ENCODE results near the gene NFKBIZ.
"Not testable (repeated sequence)": the region's sequence is repeated elsewhere in the genome, so short reads cannot be mapped to it uniquely, and the experiment has no call there.

Gene NFKBIZ

DNA sequence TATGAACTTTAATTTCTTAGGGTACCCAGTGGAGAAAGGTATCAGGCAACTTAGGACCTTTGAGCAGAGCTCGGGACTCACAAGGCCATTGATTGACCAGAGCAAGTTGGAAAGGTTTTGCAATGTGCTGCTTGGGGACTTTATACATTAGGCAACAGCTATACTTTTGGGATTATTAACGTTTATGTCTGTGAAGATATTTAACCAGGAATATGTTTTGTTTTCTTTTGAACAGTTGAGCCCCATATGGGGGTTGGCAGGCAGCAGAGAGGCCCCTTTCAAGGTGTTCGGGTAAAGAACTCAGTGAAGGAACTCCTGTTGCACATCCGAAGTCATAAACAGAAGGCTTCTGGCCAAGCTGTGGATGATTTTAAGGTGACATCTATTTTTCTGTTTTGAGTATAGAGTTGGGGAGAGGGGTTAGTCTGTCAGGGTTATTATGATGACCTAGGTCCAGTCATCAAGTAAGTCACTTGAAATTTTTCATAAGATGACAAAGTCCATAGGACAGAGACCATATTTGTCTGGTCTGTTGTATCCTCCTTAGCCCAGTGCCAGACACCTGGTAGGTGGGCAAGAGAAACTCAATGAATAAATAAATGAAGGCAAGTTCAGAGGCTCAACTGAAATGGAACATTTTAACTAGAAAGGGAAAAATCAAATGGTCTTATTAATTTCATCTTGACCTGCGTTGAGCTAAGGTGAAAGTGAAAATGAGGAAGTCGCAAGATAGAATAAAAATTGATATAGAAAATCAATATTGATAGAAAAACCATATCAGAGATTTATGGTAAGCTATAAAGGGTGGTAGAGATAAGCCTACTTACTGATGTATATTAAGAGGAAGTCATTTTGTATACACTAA lies 2.8 kb downstream of the NFKBIZ start:
- DNase-seq: no peak

DNA sequence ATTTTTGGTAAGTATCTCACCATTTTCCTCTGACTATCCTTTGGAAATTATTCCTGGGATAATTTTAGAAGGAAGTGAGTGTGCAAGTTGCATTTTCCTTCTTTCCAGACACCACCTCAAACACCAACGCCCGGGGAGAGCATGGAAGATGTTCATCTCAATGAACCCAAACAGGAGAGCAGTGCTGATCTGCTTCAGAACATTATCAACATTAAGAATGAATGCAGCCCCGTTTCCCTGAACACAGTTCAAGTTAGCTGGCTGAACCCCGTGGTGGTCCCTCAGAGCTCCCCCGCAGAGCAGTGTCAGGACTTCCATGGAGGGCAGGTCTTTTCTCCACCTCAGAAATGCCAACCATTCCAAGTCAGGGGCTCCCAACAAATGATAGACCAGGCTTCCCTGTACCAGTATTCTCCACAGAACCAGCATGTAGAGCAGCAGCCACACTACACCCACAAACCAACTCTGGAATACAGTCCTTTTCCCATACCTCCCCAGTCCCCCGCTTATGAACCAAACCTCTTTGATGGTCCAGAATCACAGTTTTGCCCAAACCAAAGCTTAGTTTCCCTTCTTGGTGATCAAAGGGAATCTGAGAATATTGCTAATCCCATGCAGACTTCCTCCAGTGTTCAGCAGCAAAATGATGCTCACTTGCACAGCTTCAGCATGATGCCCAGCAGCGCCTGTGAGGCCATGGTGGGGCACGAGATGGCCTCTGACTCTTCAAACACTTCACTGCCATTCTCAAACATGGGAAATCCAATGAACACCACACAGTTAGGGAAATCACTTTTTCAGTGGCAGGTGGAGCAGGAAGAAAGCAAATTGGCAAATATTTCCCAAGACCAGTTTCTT lies 3.9 kb downstream of the NFKBIZ start:
- DNase-seq: no peak

DNA sequence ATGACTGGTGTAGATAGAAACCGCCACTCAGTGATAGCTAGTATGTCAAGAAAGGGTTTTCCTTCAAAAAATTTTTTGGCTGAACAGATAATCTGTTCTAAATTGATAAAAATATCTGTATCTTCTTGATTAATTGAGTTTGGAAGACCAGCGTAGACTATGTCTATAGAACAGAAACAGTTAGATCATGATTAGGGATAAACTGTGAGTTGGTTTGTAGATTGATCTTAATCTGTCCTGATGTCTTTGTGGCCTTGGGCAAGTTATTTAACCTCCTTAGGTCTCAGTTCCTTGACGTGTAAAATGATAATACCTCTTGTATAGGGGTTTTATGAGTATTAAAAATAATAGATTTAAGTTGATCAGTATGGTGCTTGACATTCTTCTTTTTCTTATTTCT lies 4.7 kb downstream of the NFKBIZ start:
- DNase-seq: no peak

DNA sequence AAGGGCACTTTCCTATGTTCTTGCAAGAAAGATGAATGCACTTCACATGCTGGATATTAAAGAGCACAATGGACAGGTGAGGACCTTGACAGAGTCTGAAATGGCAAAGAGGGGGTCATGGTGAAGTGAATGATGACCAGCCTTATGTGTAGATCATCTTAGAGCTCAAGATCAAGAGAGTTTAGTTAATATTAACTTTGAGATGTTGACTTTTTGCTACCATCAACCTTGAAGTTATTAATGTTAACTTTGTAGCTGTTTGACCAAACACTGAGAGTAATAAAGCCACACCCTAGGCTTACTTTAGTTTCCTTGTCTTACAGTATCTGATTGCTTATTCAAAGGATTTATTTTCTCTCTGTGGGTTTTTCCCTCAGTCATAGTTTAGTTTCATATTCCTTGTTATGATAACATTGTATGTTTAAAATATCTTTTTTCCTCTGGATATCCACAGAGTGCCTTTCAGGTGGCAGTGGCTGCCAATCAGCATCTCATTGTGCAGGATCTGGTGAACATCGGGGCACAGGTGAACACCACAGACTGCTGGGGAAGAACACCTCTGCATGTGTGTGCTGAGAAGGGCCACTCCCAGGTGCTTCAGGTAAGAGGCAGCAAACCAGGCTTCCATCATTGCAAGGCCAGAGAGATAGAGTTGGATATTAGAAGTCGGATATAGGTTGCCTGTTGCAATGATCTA lies 5.4 kb downstream of the NFKBIZ start:
- no peak for DNase-seq

DNA sequence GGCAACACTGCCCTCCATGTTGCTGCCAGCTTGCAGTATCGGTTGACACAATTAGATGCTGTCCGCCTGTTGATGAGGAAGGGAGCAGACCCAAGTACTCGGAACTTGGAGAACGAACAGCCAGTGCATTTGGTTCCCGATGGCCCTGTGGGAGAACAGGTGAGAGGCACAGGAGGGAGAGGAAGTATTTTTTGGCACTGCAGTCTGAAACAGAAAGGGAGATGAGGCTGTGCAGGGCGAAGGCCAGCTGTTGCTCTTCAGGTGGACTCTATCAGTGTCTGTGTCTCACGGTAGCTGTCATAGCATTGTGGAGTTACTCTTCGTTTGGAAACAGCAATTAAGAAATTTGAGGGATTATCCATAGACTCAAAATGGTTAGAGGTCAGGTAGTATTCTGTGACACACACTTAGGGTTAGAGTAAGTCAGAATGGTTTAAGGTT lies 8.0 kb downstream of the NFKBIZ start:
- DNase-seq: no peak

DNA sequence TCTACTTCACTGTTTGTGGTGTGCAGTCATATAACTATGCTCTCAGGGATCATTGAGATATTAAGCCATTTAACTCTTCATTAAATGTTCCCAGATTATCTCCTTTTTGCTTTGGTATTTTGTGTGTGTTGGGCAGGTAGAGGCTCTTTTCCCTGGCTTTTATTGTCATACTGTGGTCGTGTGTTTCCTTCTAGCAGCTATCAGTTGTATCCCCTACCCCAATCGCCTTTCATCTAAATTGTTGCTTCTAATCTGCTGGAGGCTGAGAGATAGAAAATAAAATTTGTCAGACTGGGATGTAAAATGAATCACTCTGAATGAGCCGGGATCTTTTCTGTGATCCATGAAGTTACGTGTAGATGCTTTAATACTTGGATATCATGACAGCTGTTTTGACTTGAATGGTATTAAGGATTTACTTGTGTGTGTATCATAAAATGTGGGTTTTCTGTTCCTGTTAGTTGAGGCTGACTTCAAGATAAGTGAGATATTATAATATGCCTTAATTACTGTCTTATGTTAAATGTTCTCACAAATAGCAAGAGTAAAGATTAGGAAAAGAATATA lies 9.2 kb downstream of the NFKBIZ start:
- DNase-seq: no peak

DNA sequence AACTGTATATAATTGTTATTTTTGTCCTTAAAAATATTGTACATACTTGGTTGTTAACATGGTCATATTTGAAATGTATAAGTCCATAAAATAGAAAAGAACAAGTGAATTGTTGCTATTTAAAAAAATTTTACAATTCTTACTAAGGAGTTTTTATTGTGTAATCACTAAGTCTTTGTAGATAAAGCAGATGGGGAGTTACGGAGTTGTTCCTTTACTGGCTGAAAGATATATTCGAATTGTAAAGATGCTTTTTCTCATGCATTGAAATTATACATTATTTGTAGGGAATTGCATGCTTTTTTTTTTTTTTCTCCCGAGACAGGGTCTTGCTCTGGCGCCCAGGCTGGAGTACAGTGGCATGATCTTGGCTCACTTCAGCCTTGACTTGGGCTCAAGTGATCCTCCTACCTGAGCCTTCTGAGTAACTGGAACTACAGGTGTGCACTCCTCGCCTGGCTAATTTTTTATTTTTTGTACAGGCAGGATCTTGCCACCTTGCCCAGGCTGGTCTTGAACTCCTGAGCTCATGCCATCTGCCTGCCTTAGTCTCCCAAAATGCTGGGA lies 10.7 kb downstream of the NFKBIZ start:
- DNase-seq: no peak

DNA sequence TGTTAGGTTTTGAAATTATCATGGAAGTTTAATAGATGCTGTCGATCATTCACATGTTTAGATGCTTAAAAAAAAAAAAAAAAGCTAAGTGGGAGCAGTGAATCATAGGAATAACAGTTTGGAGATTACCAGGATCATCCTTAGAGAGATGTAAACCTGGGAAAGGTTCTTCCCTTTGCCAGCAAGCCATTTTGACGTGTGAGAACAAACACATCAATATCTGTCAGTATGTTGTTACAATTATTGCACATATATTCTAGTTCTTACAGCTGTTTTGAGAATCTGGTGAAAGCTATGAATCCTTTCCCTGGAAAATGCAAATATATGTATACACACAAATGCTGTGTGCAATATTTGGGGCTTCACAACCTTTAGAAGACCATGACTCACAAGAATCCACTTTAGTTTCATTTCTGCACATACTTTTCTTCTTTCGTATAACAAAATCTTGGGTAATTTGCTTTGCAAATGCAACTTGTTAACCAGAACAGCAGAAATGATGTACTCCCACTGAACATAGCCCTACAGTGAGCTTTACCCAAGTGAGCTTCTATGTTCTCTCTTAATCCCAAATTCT lies 12.0 kb downstream of the NFKBIZ start:
- DNase-seq: no peak

DNA sequence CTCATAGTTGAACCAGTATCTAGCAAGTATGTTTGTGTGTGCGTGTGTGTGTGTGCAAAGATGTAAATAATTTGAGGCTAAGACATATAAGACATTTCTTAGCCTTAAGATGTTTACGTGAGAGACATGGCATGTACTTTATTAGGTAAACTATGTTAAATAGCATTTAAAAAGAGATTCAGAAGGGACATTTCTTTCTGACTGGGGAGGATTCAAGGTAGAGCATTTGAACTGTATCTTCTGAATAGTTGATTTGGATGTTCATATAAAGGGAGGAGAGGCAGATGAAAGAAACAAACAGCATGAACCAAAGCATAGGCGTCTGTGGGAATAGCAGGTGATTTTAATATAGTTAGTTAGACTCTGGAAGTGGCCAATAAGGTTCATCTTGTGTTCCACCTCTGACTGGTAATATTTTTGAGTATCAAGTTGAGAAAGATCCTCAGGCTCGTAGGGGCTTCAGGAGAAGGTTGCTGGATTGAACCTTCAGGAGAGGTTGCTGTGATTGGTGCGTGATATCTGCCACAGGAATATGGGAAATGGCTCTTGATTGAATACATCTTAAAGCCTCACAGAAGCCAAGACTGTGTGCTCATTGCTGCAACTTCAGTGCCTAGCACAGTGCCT lies 12.6 kb downstream of the NFKBIZ start:
- DNase-seq: no peak

DNA sequence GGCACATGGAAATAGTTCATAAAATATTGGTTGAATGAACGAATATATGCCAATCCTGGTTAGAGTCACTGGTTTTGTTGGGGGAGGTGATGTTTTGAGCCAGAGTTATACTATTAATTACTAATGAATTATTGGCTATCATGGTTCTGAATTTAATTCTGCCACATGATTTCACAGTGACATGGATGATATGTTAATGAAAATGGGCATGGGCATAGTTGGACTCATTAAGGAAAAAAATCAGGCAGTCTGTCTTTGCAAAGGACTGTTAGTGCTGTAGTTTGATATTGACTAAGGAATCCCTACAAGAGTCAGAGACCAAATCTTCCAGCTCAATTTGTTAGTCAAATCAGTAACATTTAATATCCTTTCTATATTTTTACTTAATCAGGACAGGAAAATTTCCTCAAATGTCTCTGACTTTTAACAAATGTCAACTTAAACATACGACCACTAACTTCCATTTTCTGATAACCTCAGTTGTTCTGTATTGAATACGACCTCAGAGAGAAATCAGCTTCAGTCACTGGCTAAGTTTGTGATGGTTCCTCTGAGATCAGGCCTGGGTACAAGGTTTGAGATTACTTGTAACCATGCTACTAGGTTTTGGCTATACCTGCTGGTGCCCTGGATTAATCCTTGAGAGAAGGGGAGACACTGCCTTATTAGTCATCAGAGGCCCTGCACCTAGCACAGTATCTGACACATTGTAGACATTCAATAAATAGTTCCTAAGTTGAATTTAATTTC lies 13.3 kb downstream of the NFKBIZ start:
- no peak for DNase-seq

DNA sequence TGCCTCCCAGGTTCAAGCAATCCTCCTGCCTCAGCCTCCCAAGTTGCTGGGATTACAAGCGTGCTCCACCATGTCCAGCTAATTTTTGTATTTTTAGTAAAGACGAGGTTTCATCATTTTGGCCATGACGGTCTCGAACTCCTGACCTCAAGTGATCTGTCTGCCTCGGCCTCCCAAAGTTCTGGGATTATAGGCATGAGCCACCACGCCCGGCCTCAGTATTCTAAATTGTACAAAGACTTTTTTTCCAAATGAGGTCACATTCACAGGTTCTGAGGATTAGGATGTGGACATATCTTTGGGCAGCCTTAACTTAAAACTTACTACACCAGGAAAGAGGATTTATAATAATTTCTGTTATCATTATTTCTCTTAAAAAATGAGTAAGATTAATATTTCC lies 15.6 kb downstream of the NFKBIZ start:
- not testable (repeated sequence) for DNase-seq

DNA sequence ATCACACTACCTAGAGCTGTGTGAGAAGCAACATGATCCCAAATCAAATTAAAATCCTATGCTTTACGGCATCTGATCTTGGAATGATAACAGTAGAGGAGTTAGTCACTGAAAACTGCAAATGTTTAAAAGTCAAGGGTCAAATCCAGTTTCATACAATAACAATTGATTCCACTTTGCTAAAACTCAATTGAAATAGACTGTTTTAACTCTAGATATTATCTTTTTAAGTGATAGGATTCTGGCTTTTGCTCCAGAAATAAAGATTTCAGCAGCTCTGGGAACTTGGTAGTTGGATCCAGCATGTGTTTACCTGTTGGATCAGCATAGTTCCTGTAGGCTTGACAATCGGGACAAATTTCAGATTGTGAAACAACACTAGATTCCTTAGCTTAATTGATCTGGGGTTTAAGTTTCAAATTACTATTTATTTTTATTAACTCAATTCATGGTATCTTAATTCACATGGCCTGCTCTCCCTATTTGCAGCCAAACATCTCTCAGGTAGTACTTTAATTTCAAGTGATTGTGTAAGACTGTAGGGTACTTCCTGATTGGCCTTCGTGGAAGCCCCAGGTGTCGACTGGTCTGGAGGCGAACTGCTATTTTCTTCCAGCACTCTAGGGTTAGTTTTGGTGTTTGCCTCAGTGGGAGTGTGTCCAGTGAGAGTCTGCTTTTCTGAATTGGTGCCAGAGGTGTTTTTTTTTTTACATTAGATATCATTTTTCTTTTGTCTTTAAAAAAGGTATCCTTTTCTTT lies 16.6 kb downstream of the NFKBIZ start:
- DNase-seq: no peak

DNA sequence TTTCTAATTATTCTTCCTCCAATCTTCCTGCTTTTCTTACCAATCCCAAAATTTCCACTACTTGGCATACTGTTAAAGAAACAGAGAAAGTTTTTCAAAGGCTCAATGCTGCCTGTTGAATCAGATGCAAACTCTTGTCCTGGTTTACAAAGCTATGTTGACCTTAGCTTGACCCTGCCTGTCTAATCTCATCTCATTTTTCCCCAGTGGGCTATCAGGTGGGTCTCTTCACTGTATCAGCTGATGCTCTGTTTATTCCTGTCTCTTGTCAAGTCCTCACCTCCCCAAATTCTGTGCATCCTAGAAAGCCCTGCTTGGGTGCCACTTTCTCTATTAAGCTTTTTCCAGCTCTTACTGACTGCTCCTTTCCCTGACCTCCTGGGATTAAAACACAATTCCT lies 18.2 kb downstream of the NFKBIZ start:
- DNase-seq: no peak

DNA sequence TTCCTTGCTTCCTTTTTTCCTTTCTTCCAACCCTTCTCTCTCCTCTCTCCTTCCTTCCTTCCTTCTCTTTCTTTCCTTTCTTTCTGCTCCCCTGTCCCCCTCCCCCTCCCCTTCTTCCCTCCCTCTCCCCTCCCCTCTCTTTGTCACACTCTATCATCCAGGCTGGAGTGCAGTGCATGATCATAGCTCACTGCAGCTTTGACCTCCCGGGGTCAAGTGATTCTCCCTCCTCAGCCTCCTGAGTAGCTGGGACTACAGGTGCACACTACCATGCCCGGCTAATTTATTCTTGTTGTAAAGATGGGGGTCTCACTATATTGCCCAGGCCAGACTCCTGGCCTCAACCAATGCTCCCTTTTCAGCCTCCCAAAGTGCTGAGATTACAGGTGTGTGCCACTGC lies 18.7 kb downstream of the NFKBIZ start:
- no peak for DNase-seq

DNA sequence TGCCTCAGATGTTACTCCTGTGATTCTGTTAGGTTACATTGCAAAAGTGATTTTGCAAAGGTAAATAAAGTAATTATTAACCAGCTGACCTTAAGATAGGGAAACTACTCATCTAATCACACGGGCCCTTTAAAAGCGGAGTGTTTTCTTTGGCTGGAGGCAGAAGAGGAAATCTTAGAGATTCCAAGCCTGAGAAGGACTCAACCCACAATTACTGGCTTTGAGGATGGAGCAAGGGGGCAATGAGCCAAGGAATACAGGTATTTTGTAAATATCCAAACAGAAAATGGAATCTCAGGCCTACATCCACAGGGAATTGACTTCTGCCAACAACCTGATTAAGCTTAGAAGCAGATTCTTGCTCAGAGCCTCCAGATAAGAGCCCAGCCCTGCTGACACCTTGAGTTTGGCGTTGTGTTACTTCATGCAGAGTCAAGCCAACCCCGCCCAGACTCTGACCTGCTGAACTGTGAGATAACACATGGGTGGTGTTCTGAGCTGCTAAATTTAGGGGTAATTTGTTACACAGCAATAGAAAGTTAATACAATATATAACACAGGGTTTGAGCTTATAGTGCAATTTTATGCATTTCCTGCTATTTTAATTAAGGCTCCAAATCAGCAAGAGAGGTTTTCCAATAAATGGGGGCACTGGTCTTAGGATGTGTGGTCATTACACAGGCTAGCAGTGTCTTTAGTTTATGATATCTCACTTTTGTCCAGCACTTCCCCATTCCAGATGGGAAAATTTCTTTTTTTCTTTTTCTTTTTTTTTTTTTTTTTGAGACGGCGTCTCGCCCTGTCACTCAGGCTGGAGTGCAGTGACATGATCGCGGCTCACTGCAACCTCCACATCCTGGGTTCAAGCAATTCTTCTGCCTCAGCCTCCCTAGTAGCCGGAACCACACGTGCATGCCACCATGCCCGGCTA lies 19.5 kb downstream of the NFKBIZ start:
- DNase-seq: no peak

DNA sequence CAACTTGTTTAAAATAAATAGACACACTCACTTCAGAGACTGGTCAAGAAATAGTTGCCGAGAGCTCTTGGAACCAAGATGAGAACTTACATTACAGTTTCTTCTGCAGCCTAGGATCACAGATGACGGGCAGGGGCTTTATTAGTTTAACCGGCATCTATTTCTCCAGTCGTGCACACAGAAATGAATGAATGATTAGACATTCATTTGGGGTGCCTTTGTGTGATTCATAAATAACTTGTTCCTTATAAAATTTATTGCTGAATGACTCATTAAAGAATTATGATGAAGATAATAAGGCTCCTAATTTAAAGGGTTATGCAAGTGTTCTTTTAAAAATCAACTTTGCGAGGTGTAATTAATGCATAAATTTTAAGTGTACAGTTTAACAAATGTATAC lies 20.8 kb downstream of the NFKBIZ start:
- no peak for DNase-seq

DNA sequence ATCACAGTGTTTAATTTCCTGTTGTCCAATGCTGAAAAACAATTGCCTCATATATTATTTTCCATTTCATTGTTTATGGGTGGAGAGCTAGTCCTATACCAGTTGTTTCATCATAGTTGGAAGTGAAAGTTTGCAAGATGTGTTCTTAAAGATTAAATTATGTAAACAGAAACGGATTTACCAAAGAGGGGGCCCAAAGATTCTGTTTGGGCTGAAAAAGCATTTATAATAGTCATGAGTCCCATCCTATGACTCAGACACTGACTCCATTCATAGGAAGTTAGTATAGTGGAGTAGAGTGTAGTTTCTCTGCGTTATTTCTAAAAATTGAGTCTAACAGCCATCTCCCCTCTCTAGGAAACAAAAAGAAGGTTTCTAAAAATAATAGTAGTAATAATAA lies 24.3 kb downstream of the NFKBIZ start:
- no peak for DNase-seq

DNA sequence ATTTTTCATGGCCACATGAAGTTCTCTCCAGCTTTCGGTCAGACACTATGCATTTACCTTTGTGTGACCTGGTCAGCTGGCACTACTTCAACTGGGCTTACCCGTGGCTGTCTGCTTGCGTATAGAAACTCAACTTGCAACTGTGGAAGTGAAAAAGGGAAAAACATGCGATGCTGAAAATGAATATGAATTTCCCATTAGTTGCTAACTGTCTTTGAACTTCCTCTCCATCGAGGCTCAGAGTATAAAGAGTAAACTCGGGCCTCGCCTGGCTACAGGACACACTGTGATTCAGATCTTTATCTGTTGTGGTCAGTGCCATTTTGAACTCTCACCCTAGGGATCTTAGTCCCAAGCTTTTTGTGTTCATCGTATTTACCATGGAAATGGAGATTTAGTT lies 26.8 kb downstream of the NFKBIZ start:
- DNase-seq: no peak

DNA sequence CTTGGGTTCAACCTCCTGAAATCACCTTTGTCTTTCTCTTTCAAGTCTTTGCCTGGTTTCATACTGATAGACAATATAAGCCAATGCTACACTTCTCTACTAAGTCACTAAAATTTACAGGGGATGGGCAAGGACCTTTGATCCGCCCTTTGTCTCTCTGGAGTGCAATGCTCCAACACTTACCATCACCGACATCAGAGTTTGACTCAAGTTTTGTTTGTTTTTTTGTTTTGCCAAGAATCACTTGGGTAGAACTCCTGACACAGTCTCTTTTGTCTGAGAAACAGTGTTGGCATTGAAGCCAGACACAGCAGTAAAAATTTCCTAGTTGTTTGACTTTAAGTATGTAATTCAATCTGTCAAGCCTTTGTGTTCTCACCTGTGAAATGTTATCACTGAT lies 29.3 kb downstream of the NFKBIZ start:
- DNase-seq: no peak
